ENCODE measurements around the gene ZSWIM2.
"Not testable (repeated sequence)": the region's sequence is repeated elsewhere in the genome, so short reads cannot be mapped to it uniquely, and the experiment has no call there.

ZSWIM2 gene

DNA sequence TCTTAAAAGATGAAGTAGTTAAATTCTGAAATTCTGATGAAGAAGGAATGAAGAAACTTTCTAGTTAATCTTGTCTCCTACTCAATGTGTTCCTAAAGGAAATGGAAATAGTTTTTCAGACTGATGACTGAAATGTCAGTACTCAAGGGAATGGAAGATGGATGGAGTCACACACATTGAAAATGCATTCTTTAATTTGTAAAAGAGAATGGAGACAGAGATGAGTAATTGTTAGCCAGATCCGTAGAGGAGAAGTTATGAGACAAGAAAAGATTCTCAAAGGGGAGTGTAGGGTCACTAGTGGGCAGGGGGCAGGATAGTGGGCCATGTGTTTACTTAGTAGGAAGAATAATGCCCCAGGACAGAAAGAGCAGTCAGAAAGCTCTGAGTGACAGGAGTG, 13.3 kb downstream of the ZSWIM2 start:
- DNase-seq, result no peak

DNA sequence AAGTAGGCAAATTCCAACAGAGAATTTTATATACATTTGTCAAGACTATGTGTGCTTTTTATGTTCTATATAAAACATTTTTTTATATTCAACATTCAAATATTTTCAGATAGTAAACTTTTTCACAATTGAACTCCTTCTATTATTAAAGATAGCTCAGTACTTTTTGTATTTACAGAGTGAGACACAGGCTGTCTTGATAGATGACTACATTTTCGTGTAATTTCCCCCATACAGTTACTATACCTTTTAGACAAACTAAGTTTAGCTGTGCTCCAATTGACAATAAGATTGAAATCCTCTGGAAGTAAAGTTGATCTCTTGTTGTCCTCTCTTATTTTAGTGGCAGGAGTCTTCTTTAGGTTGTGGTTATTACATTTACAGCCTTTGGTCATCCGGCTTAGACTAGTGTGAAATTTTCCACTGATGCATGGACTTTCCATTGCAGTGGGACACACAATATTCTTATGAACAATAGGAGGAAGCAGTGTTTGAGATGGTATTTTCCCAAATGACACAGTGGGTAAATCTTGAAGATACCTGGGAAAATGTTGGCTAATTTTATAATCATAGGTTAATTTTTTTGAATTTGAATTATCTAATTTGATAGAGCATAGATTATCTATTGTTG, 21.0 kb downstream of the ZSWIM2 start:
- no peak for DNase-seq

DNA sequence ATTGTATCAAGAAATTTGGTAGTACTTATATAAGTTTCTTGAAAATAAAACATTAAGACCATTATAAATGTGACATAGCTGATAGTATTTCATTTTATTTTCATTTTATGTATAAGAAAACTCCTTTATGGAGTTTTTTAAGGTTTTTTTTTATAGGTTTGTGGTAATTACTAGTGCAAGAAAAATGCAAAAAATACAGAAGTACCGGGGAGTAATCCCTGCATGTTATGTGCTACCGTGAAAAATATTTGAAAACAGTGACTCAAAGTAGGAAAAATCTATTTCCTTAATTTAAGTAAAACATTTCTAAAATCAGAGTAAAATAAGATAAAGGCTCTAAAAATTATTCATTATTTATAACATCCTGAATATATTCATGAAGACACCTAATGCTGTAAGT, 21.6 kb downstream of the ZSWIM2 start:
- DNase-seq, result no peak

DNA sequence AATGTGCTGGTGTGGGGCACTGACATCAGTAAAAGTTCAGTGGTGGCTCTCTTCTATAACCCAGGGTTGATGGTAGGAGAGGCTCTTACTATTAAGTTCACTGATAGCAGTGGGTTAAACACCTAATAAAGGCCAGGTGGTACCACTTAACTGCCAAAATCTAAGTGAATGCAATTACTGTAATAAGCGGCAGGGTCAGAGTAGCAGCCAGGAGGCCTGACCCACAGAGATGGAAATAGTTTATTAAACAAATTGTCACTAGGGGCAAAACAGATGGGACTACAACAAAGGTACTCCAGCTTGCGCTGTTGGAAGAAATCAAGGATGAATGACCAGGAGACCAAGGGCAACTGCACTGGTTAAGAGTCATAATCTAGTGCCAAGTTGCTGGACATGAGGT, 26.6 kb downstream of the ZSWIM2 start:
- DNase-seq, result no peak

DNA sequence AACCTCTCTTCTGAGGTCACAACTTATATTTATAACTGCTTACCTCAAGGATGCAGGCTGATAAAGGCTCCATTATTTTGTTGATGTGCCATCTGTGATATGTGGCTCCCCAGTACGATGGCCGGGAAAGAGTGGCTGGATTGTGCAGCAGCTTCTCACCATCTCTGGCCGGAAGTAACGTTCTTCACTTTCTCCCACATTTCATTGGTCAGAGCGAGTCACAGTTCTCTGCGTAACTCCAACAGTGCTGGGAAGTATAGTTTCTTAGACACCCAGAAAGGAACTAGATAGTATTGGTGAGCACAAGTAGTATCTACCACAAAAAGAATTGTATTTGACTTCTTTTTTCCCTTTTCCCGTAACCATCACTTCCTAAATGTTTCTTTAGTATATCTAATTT, 28.7 kb downstream of the ZSWIM2 start:
- no peak for DNase-seq

DNA sequence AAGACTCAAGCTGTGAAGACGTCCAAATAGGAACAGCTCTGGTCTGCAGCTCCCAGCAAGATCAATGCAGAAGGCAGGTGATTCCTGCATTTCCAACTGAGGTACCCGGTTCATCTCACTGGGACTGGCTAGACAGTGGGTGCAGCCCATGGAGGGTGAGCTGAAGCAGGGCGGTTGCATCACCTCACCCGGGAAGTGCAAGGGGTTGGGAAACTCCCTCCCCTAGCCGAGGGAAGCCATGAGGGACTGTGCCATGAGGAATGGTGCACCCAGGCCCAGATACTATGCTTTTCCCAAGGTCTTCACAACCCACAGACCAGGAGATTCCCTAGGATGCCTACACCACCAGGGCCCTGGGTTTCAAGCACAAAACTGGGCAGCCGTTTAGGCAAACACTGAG, 37.2 kb downstream of the ZSWIM2 start:
- not testable (repeated sequence) for DNase-seq

DNA sequence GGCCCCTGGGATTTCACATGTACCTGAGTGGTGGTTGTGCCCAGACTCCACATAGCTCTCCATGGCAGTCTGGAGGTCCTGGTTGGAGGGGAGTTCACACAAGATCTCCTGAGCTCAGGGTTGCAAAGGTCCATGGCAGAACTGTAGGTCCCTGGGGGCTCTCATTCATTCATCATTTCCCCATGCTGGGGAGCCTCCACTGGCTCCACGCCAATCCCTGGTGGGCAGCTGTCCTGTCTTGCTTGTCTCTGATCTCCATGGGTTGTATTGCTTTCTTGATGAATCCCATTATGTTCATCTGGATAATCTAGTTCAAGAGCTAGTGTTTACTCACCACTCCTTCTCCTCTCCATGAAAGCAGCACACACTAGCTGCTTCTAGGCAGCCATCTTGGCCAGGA, 42.4 kb downstream of the ZSWIM2 start:
- DNase-seq, result no peak

GRCh38 chr2:186798604-186799003, 50.4 kb downstream of the ZSWIM2 start:
- DNase-seq, result not testable (repeated sequence)

DNA sequence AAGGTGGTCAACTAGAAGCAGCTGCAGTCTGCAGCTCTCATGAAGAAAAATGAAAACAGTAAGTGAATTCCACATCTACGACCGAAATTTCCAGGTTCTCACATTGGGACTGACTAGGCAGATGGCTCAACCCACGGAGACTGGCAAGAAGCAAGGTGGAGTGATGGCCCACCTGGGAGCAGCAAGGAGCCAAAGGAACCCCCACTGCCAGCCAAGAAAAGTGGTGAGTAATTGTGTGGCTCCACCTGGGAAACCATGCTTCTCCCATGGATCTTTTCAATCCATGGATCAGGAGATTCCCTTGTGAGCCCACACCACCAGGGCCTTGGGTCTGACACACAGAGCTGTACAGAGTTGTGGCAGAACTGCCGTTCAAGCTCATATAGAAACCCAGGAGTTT, 64.0 kb downstream of the ZSWIM2 start:
- DNase-seq, result no peak

GRCh38 chr2:186783254-186783653, 65.7 kb downstream of the ZSWIM2 start:
- DNase-seq, result no peak

GRCh38 chr2:186780701-186781316, 68.2 kb downstream of the ZSWIM2 start:
- peak; percentile 23 for DNase-seq

Data from OCI-M1 (cell line).